MM.1S (cell line): ENCODE results near the gene GADD45G.

Source experiments
- CTCF ChIP-seq: fragments of 300-600 bp; sonication (generic); IDR thresholded peaks from 2 replicates; pipeline ENCODE4 v1.5.1; 2016; ENCODE audit warnings: antibody characterized with exemption, low read length, mixed read lengths
- EZH2phosphoT487 ChIP-seq: fragments of 300-600 bp; sonication (generic); IDR thresholded peaks from 2 replicates; pipeline ENCODE4 v1.6.1; 2018; ENCODE audit warnings: antibody characterized with exemption, low read length

GRCh38 chr9:89612566-89613278 is 7.9 kb downstream of the GADD45G start:
- TF ChIP-seq CTCF (no peak), EZH2phosphoT487 (no peak)
